Liver (tissue), 3 donors: ENCODE measurements around the gene LTBP2.

Source experiments
- ATF3 ChIP-seq: IDR thresholded peaks from 2 replicates; pipeline ENCODE4 v1.6.1; 2016; ENCODE audit warnings: antibody characterized with exemption
- CTCF ChIP-seq: fragments of 150-350 bp; IDR thresholded peaks from 2 replicates; pipeline ENCODE4 v1.5.1; 2017; ENCODE audit warnings: improper control_type of control experiment, low read depth, low read length; ENCODE audit not compliant: missing input control
- EGR1 ChIP-seq, 2 donors: IDR thresholded peaks; 2 replicates each; pipeline ENCODE4 v1.6.1; 2016 to 2018; ENCODE audit warnings: antibody characterized with exemption in 2 of 2, low read depth in 2 of 2
- JUND ChIP-seq, 2 donors: IDR thresholded peaks; 2 replicates each; pipeline ENCODE4 v1.6.1; 2016; ENCODE audit warnings: antibody characterized with exemption in 2 of 2
- MAX ChIP-seq: IDR thresholded peaks from 2 replicates; pipeline ENCODE4 v1.6.1; 2016; ENCODE audit warnings: antibody characterized with exemption
- RAD21 ChIP-seq, 2 donors: IDR thresholded peaks; 2 replicates each; pipeline ENCODE4 v1.6.1; 2016; ENCODE audit warnings: antibody characterized with exemption in 2 of 2, mild to moderate bottlenecking in 2 of 2
- REST ChIP-seq: IDR thresholded peaks from 2 replicates; pipeline ENCODE4 v1.6.1; 2016; ENCODE audit warnings: antibody characterized with exemption, mild to moderate bottlenecking
- SP1 ChIP-seq: IDR thresholded peaks from 2 replicates; pipeline ENCODE4 v1.6.1; 2018; ENCODE audit warnings: antibody characterized with exemption, mild to moderate bottlenecking
- TAF1 ChIP-seq: conservative IDR thresholded peaks from 2 replicates; pipeline ENCODE4 v1.6.1; 2016; ENCODE audit warnings: antibody characterized with exemption, mild to moderate bottlenecking
- YY1 ChIP-seq: IDR thresholded peaks from 2 replicates; pipeline ENCODE4 v1.6.1; 2016; ENCODE audit warnings: antibody characterized with exemption, mild to moderate bottlenecking
- donor health status: healthy.
- donor health status: healthy.

GRCh38 chr14:74551431-74552371 lies 60.3 kb downstream of the LTBP2 start:
- TF ChIP-seq CTCF, result no peak
- TF ChIP-seq JUND (IDR thresholded peaks at IDR 0.05), result no peak
- no peak for TF ChIP-seq EGR1 (IDR thresholded peaks at IDR 0.05; ENCODE audit: low read depth in 2 of 2)
- no peak for TF ChIP-seq MAX
- no peak for TF ChIP-seq RAD21 (IDR thresholded peaks at IDR 0.05)
- TF ChIP-seq YY1, result no peak
- TF ChIP-seq SP1, result no peak
- TF ChIP-seq REST, result no peak
- TF ChIP-seq TAF1, result no peak
- TF ChIP-seq ATF3, result no peak
